Measurements from ENCODE around the gene IFNAR1.
"Not testable (repeated sequence)": the region's sequence is repeated elsewhere in the genome, so short reads cannot be mapped to it uniquely, and the experiment has no call there.

Gene IFNAR1

DNA sequence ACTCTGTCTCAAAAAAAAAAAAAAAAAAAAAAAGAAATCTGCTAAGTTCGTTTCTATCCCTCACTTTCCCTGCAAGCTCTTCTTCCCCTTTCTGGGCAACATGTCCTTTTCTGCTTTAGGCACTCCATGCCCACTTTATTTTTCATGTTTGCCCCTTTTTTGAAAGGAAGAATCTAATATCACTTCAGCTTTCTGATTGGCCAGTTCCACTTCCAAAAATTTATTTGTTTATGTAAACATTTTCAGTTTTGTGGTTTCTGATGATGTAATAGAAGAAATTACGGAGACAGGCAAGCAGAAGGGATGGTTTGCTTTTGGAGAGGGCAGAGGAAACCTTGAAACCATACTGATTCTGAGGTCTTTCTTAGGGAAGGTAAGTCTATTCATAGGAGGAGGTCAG, 15.1 kb downstream of the IFNAR1 start:
- in situ Hi-C loops (cut with MboI; ENCODE audit: low sequenced_read_pairs), result no loop called here

DNA sequence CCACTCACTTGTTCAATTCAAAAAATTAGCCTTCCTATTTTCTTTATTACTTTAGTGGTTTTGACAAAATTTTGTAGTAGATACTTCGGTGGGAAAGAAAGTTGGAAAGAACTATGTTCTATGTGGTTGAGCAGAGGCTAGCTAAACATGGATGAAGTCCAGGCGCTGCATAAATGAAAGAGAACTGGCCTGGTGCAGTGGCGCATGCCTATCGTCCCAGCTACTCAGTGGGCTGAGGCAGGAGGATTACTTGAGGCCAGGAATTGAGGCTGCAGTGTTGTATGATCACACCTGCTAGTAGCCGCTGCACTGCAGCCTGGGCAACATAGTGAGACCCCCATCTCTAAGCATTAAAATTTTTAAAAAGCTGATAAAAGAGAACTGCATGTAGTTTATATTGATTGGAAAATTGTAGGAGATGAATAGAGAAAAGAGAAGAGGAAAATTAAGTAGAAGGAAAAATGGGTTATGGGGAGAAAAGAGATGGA, 21.0 kb downstream of the IFNAR1 start:
- in situ Hi-C loops (cut with MboI; ENCODE audit: low sequenced_read_pairs), result no loop called here

DNA sequence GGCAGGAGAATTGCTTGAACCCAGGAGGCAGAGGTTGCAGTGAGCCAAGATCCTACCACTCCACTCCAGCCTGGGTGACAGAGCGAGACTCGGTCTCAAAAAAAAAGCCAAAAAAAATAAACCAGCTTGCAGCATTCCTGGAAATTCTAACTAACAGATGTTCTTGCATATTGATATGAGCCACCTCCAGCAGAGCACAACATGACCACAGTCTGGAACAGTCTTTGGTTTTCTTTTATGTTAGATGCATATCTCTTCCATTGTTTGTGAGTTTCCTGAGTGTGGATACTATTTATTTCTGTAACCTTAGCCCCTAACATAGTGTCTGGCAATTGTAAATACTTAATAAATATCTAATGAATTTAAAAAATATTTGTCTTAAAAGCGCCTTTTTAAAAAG, 23.9 kb downstream of the IFNAR1 start:
- in situ Hi-C loops (cut with MboI; ENCODE audit: low sequenced_read_pairs), result no loop called here

DNA sequence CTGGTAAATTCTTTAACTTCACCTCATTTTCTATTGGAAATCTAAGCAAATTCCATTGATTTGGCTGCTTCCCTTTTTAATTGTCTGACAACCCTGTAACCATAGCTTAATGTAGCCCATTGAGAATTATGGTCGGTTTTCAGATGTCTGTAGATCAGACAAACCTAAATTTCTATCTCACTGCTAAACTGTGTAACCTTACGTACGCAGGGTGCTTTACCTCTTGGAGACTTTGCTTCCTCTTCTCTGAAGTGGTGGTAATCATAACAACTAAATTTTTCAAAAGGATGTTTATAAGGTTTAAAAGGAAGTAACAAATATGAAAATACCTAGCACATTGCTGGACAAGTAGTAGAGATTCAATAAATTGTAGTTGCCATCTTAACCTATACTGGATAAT, 25.9 kb downstream of the IFNAR1 start:
- in situ Hi-C loops (cut with MboI; ENCODE audit: low sequenced_read_pairs), result no loop called here

DNA sequence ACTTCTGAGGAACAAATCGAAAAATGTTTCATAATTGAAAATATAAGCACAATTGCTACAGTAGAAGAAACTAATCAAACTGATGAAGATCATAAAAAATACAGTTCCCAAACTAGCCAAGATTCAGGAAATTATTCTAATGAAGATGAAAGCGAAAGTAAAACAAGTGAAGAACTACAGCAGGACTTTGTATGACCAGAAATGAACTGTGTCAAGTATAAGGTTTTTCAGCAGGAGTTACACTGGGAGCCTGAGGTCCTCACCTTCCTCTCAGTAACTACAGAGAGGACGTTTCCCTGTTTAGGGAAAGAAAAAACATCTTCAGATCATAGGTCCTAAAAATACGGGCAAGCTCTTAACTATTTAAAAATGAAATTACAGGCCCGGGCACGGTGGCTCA, 30.6 kb downstream of the IFNAR1 start:
- in situ Hi-C loops (cut with MboI; ENCODE audit: low sequenced_read_pairs), result no loop called here

DNA sequence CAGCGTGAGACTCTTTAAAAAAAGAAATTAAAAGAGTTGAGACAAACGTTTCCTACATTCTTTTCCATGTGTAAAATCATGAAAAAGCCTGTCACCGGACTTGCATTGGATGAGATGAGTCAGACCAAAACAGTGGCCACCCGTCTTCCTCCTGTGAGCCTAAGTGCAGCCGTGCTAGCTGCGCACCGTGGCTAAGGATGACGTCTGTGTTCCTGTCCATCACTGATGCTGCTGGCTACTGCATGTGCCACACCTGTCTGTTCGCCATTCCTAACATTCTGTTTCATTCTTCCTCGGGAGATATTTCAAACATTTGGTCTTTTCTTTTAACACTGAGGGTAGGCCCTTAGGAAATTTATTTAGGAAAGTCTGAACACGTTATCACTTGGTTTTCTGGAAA, 31.2 kb downstream of the IFNAR1 start:
- in situ Hi-C loops (cut with MboI; ENCODE audit: low sequenced_read_pairs), result no loop called here

DNA sequence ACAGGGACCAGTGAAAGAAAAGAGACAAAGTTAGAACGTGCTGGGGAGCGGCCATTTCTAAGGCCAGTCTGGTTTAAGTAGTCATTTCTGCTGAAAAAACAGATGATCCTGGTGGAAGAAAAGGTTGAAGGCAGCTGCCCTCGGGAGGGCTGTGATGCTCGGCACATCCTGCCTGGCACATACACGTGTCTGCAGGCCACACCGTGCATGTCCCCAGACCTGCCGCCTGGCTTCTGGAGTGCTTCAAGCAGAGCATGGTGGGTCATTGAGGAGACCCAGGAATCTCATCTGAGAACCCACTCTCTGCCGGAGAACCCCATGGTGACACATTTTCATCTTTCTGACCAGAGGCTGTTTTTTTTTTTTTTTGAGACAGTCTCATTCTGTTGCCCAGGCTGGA, 32.4 kb downstream of the IFNAR1 start:
- in situ Hi-C loops (cut with MboI; ENCODE audit: low sequenced_read_pairs), result no loop called here

DNA sequence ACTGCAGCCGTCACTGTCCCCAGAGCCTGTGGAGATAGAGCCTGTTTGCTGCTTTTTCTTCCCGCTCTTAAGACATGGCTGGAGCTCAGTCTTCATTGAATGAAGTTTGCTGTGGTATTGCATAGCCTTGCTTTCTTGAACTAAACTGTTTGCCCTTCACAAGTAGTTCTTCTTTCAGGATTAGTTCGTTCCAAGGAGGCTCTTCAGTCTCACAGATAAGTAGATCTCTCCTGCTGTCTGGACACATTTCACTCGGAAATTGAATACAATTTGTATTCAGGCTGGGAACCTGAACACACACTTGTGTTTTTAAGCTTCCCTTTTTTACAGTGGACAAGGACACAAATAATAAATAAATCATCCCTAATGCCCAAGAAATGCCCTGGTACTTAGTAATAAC, 34.7 kb downstream of the IFNAR1 start:
- in situ Hi-C loops (cut with MboI; ENCODE audit: low sequenced_read_pairs), result no loop called here

DNA sequence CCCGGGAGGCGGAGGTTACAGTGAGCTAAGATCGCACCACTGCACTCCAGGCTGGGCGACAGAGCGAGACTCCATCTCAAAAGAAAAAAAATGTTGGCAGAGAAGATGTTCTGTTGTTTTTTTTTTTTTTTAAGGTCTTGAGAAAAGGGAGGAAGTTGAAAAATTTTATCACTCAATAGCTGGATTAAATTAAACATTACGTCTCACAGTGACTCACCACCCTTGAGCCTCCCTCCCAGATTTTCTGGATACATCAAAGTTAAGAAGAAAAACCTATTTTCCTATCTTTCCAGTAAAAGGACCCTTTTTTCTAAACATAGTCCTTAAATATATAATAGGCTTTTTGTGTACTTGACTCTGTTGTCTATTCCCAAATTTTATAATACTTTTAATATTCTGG, 35.5 kb downstream of the IFNAR1 start:
- in situ Hi-C loops (cut with MboI; ENCODE audit: low sequenced_read_pairs), result no loop called here

DNA sequence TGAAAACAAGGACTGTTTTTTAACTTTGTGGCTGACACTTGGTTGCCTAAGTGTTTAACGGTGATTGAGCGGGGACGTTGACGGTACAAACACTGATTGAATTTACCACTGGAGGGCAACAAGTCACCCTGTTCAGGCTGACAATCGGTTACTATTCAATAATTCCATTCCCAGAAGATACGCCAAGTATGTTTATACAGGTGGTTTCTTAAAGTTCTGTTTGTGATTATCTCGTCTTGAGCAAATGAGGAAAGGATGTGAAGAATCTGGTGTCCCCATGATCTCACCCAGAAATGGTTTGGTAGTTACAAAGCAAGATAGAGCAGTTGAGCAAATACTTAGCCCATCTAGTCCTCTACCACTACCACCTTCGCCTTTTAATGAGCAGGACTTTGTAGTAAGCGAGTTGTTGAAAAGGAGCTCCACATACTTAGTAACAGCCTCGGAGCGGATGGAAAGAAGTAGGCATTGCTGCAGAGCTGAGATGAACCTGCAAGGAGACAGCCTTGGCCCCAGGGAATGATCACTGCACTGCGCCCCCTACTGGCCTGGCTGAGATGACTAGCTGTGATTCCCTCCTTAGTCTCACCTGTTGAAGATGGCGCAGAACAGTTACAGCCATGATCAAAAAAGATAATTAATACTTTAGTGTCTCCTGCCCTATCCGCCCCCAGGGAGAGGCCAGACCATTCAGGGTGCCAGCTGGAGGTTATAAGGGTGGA, 36.3 kb downstream of the IFNAR1 start:
- in situ Hi-C loops (cut with MboI; ENCODE audit: low sequenced_read_pairs), result no loop called here

DNA sequence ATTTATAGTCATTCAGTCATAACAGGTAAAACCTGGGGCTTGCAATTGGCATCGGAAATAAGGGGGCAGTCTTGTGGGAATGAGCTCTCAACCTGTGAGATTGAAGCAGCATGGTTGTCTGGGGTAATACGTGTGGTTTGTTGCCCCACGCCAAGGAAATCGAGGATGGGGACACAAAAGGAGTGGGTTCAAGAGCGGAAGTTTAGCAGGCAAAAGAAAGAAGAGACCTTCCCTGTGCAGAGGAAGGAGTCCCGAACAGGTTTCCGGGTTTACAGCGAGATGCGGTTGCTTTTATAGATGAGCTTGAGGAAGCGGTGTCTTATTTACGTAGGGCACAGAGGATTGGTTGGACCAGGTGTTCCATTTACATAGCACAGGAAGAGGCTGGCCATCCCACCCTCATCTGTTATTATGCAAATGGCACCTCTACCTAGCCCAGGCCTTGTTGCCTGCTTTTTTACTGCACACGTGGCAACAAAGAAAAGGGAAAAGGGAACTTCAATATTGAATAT, 37.3 kb downstream of the IFNAR1 start:
- in situ Hi-C loops (cut with MboI; ENCODE audit: low sequenced_read_pairs), result no loop called here

DNA sequence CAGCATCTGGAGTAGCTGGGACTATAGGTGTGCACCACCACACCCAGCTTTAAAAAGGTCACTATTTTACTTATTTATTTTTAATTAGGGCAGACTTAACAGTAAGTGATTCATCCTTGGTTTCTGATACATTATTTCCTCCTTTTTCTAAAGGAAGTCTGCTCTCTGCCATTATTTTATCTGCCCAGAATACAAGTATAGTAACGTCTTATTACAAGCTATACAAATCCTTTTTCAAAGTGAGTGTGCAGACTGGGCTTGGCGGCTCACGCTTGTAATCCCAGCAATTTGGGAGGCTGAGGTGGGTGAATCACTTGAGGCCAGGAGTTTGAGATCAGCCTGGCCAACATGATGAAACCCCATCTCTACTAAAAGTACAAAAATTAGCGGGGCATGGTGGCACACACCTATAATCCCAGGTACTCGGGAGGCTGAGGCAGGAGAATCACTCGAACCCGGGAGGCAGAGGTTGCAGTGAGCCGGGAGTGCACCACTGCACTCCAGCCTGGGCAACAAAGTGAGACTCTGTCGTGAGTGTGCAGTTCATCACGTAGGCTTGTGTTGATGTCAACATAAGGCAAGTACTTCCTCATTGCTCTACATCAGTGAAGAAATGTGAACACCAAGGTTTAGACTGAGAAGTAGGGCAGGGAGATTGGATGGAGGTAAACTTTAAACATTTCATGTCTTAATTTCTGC, 39.3 kb downstream of the IFNAR1 start:
- in situ Hi-C loops (cut with MboI; ENCODE audit: low sequenced_read_pairs), result not testable (repeated sequence)

DNA sequence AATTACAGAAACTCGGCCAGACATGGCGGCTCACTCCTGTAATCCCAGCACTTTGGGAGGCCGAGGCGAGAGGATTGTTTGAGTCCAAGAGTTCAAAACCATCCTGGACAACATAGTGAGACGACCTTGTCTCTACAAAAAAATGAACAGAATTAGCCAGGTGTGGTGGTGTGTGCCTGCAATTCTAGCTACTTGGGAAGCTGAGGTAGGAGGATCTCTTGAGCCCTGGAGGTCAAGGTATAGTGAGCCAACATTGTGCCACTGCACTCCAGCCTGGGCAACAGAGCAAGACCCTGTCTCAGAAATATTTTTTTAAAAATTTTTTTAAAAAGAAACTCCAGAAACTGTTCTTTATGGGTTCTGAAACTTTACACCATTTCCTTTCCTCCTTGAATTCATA, 40.1 kb downstream of the IFNAR1 start:
- in situ Hi-C loops (cut with MboI; ENCODE audit: low sequenced_read_pairs), result no loop called here

DNA sequence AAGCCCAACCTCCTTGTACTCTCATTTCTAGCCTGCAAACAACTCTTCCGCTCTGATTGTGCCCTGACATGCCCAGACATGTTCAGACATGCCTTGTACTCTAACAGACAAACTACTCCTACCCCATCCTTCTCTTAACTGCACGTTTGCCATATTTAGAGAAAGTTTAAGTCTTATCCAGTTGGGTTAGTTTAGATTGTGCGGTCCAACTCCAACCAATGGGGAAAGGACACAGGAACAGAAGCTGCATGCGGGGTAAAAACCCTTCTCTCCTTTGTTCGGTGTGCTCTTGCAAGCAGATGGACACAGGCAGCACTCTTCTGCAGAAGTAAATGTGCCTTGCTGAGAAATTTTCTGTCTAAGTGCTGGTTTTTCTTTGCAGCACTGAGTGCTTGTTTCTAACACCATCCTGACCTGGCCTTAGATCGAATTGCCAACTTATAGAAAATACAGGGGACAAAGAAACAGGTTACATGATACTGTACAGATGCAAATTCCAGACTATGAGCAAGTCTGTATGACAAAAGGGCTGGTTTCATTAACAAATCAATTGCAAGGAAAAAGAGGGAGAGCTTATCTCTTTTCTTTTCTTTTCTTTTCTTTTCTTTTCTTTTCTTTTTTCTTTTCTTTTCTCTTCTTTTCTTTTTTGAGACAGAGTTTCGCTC, 42.7 kb downstream of the IFNAR1 start:
- in situ Hi-C loops (cut with MboI; ENCODE audit: low sequenced_read_pairs), result no loop called here

DNA sequence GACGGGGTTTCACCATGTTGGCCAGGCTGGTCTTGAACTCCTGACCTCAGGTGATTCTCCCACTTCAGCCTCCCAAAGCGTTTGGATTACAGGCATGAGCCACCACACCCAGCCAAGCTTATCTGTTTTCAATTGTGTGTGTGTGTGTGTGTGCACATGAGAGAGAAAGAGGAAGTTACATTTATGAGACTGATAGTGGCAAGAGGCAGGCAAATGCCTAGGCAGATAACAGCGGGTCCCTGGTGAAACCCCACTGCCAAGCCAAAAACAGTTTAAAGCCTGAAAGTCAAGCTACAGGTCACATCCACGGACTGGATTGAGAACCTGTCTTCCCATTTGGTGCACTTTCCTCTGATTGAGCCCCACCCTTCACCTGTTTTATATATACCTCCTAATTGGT, 43.4 kb downstream of the IFNAR1 start:
- in situ Hi-C loops (cut with MboI; ENCODE audit: low sequenced_read_pairs), result no loop called here

DNA sequence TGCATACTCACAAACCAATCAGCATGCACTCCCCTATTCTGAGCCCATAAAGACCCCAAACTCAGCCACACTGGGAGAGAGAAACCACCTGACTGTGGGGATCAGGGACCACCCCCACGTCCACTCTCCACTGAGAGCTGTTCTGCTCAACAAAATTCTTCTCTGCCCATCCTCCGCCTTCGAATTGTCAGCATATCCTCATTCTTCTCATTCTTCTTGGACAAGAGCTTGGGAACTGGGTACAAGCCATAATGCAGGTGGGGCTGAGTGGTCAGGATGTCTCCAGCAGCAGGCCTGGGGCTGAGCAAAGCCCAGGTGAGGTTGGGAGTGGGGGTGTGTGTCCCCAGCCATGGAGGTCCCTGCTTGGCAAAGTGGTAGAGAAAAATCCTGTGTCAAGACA, 43.8 kb downstream of the IFNAR1 start:
- in situ Hi-C loops (cut with MboI; ENCODE audit: low sequenced_read_pairs), result no loop called here

DNA sequence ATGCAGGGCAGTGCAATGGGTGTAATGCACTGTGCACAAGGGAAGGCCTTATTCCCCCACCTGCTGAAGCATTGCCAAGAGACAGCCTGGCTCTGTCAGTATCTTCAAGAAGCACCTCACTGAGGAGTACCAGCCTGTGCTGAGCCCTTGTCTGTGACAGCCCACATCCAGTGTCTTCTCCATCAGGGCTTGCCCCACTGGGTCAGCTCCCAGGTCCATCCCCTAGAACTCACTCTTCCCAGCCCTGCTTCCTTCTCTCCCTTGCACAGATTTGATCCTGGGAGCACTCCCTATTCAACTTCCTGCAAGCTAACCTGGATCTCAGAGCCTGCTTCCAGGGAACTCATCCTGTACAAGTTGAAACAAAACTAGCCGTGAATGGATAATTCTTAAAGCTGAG, 44.8 kb downstream of the IFNAR1 start:
- in situ Hi-C loops (cut with MboI; ENCODE audit: low sequenced_read_pairs), result no loop called here

DNA sequence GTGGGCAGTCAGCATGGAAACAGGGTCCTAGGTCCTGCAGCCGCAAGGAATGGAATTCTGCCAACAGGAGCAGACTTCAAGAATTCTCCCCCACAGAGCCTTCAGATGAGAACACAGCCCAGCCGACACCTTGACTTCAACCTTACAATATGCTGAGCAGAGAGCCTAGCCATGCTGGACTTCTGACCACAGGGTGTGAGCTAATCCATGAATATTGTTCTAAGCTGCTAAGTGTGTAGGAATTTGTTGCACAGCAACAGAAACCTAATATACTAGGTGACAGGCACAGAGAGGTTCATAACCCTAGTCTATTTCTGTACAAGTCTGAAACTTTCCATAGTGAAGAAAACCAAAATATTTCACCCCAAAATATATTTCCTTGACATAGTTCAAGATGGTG, 45.5 kb downstream of the IFNAR1 start:
- in situ Hi-C loops (cut with MboI; ENCODE audit: low sequenced_read_pairs), result no loop called here

DNA sequence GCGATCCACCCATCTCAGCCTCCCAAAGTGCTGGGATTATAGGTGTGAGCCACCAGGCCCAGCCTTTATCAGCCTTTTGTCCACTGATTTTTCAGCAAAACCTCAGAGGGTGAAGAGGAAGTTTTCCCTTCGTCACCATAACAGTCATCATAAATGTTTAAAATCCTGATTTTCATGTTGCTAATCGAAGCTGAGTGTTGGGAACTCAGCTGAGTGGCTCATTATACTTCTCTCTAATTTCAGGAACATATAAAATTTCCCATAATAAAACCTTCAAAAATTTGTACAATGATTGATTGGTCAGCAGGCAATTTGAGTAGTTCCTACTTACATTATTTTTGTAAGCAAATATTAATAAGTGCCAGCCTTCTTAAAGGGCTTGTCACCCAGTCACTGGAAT, 46.6 kb downstream of the IFNAR1 start:
- in situ Hi-C loops (cut with MboI; ENCODE audit: low sequenced_read_pairs), result no loop called here

DNA sequence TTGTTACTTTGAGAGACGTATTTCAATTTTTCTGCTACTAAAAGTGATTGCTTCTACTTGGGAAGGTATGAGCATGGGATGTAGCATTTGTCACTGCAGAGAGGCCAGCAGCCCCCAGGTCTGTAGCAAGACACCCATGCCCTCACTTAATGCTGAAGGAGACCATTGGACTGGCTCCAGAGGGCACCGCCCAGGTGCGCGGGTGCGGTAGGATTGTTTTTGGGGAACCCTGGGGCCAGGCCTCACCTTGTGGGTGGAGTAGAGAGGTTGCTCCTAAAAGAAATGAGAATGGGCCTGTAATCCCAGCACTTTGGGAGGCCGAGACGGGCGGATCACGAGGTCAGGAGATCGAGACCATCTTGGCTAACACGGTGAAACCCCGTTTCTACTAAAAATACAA, 47.8 kb downstream of the IFNAR1 start:
- in situ Hi-C loops (cut with MboI; ENCODE audit: low sequenced_read_pairs), result no loop called here

DNA sequence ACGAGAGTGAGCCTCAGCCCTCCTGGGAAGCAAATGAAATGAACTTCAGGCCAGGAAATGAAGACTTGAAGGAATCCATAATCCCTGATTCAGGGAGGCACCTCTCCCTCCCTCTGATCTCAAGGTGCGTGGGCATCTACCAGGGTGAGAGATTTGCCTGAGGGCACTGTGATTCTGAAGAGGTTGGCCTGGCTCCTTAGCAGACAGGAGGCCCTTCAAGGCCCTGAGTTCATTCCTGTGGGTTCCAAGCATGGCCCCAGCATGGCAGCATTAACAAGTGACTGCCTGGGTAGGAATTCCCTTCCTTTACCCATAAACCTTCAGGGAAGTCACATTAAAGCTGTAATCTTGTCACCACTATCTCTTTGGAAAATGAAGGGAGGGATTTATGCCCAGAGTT, 48.7 kb downstream of the IFNAR1 start:
- in situ Hi-C loops (cut with MboI; ENCODE audit: low sequenced_read_pairs), result no loop called here

DNA sequence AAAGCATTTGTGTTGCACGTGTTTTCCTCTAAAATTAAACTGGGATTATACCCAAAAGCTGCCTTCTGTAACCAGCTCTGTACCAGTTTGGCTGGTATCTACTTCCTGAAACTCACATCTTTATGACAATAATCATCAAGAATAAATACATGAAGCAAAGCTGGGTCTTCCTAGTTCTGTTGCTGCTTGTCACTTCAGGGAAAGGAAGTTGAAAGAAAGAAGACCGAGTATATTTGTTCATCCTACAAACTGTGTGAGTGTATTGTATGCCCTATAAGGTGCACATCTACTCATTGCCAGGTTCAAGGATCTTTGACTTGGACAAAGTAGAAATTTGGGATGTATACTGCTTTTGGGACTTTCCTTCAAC, 49.3 kb downstream of the IFNAR1 start:
- in situ Hi-C loops (cut with MboI; ENCODE audit: low sequenced_read_pairs), result no loop called here
